Mesenteric fat pad (tissue), 1 donor: Measurements from ENCODE around the gene SEMA7A. TPM values are rescaled to one million over a fixed set of nuclear protein-coding genes. Genes with fewer than 3 reads are reported as not detected.
A peak's percentile ranks its signal among the peaks of the same experiment; 100 is the strongest.
"Not testable (repeated sequence)": the region's sequence is repeated elsewhere in the genome, so short reads cannot be mapped to it uniquely, and the experiment has no call there.

ENCODE experiments used
- DNase-seq: peaks from one replicate; pipeline ENCODE4 v3.0.0-alpha.2; 2020; ENCODE audit warnings: low spot score
- long read RNA-seq: library from polyadenylated mRNA; unstranded; transcript quantifications from one replicate; pipeline ENCODE4 v2.0.0, GENCODE V29; 2020
- total RNA-seq: library from RNA; stranded (reverse); fragmentation: NEBNext Ultra II Directional; extraction: Animal tissue kit (Norgen Biotek cat#: 25700); gene quantifications from one replicate; pipeline ENCODE4 v1.2.1, GENCODE V29; 2021
- donor health status: DM: yes; HTN: yes; CAD: no.

SEMA7A gene
- total RNA-seq = 2.1 TPM
- long read RNA-seq = 0 reads

GRCh38 chr15:74433592-74434262 is at the start of gene SEMA7A:
SEMA7A (minus strand) TSS chr15:74433958; CDS start chr15:74433918, 40 bp downstream.
- peak; percentile 96 for DNase-seq

- peak; percentile 45 for DNase-seq
Observed at GRCh38 chr15:74482661-74483060, 48.9 kb upstream of the SEMA7A start.

GRCh38 chr15:74480364-74480763 is 46.6 kb upstream of the SEMA7A start:
- DNase-seq = not testable (repeated sequence)

GRCh38 chr15:74471621-74472020 is 37.9 kb upstream of the SEMA7A start:
- DNase-seq = not testable (repeated sequence)

- DNase-seq = no peak
Observed at GRCh38 chr15:74470631-74471395, 37.1 kb upstream of the SEMA7A start.

- DNase-seq = no peak
Observed at GRCh38 chr15:74468341-74469032, 34.7 kb upstream of the SEMA7A start.

- no peak for DNase-seq
Observed at GRCh38 chr15:74466570-74466969, 32.8 kb upstream of the SEMA7A start.

GRCh38 chr15:74464897-74465296 is 31.1 kb upstream of the SEMA7A start:
- peak; percentile 24 for DNase-seq

- no peak for DNase-seq
Observed at GRCh38 chr15:74464216-74464615, 30.5 kb upstream of the SEMA7A start.

GRCh38 chr15:74463634-74464033 is 29.9 kb upstream of the SEMA7A start:
- no peak for DNase-seq

- no peak for DNase-seq
Observed at GRCh38 chr15:74461847-74462511, 28.2 kb upstream of the SEMA7A start.

- DNase-seq = peak; percentile 99
Observed at GRCh38 chr15:74460871-74461846, 27.4 kb upstream of the SEMA7A start, which contains the start of gene UBL7. UBL7 (minus strand) TSS chr15:74461160; CDS start chr15:74458867, 2,293 bp downstream.

GRCh38 chr15:74460298-74460697 is 26.5 kb upstream of the SEMA7A start:
- no peak for DNase-seq

- DNase-seq = not testable (repeated sequence)
Observed at GRCh38 chr15:74459798-74460197, 26.0 kb upstream of the SEMA7A start.

GRCh38 chr15:74458473-74458872 is 24.7 kb upstream of the SEMA7A start:
- DNase-seq = peak; percentile 9

GRCh38 chr15:74457036-74457435 is 23.3 kb upstream of the SEMA7A start:
- peak; percentile 72 for DNase-seq

- no peak for DNase-seq
Observed at GRCh38 chr15:74454764-74455500, 21.2 kb upstream of the SEMA7A start.

- peak; percentile 14 for DNase-seq
Observed at GRCh38 chr15:74453925-74454763, 20.4 kb upstream of the SEMA7A start.
